Activated T-helper 2 cell treated with anti-CD3 and anti-CD28 coated beads, Interferon-gamma antibody, Interleukin-2, Interleukin-4, amounts not matched to agents 10 μg/mL and 5 μg/mL and 100 μg/mL, durations not matched to agents 14 hours and 24 hours and 36 hours (primary cell): Measurements from ENCODE around the gene ARL5B. TPM values are rescaled to one million over a fixed set of nuclear protein-coding genes. Genes with fewer than 3 reads are reported as not detected.

Experiments used
- DNase-seq: peaks from one replicate; pipeline ENCODE4 v3.0.0; 2021; ENCODE audit warnings: low spot score
- H3K27ac Mint-ChIP-seq: one replicate; pipeline ENCODE4 v1.8.0; 2021; ENCODE audit warnings: mixed read lengths
- H3K27me3 Mint-ChIP-seq: one replicate; pipeline ENCODE4 v1.8.0; 2021; ENCODE audit warnings: low read depth, mixed read lengths
- H3K36me3 Mint-ChIP-seq: one replicate; pipeline ENCODE4 v1.8.0; 2021; ENCODE audit warnings: low read depth, mixed read lengths
- H3K4me1 Mint-ChIP-seq: one replicate; pipeline ENCODE4 v1.8.0; 2021; ENCODE audit warnings: low read depth, mixed read lengths
- H3K4me3 Mint-ChIP-seq: one replicate; pipeline ENCODE4 v1.8.0; 2021; ENCODE audit warnings: low read depth, mild to moderate bottlenecking, moderate library complexity, mixed read lengths
- H3K9me3 Mint-ChIP-seq: one replicate; pipeline ENCODE4 v1.8.0; 2021; ENCODE audit warnings: mixed read lengths
- intact Hi-C: fragments of 100-400 bp; cut with micrococcal nuclease; formaldehyde crosslinking; loops from one replicate; pipeline ENCODE4 v1.15.1; 2023
- total RNA-seq: library from RNA; stranded (reverse); gene quantifications from 2 replicates; pipeline ENCODE4 v1.2.3, GENCODE V29; 2022

Gene ARL5B
- total RNA-seq, 1 donor from 2014 or later = 26.4 TPM

- no peak overlapping the region for H3K4me3 Mint-ChIP-seq
- peaks cover 11% of the 10 kb centered on the region for H3K36me3 Mint-ChIP-seq
- peaks cover 25% of the 10 kb centered on the region for H3K4me1 Mint-ChIP-seq
- intact Hi-C loops = loop anchor here (10.0 kb wide), 1 partner anchor 1128 kb away; the partner anchor contains the start of gene PLXDC2
- DNase-seq = no peak
- H3K27ac Mint-ChIP-seq = no peak overlapping the region
- peaks cover 7% of the 10 kb centered on the region for H3K27me3 Mint-ChIP-seq
- H3K9me3 Mint-ChIP-seq = no peaks in the 10 kb centered on the region
Observed at GRCh38 chr10:18687195-18687594, 28.0 kb downstream of the ARL5B start.

- H3K27ac Mint-ChIP-seq = no peak overlapping the region
- DNase-seq = no peak
- no peaks in the 10 kb centered on the region for H3K9me3 Mint-ChIP-seq
- H3K27me3 Mint-ChIP-seq = peaks cover 7% of the 10 kb centered on the region
- peaks cover 22% of the 10 kb centered on the region for H3K4me1 Mint-ChIP-seq
- intact Hi-C loops = loop anchor here (10.0 kb wide), 1 partner anchor 1127 kb away; the partner anchor contains the start of gene PLXDC2
- H3K4me3 Mint-ChIP-seq = no peak overlapping the region
- peaks cover 6% of the 10 kb centered on the region for H3K36me3 Mint-ChIP-seq
Observed at GRCh38 chr10:18687706-18688105, 28.5 kb downstream of the ARL5B start.

GRCh38 chr10:18689498-18689897 lies 30.3 kb downstream of the ARL5B start:
- H3K4me3 Mint-ChIP-seq = no peak overlapping the region
- H3K27ac Mint-ChIP-seq = no peak overlapping the region
- intact Hi-C loops = loop anchor here (10.0 kb wide), 1 partner anchor 1125 kb away; the partner anchor contains the start of gene PLXDC2

GRCh38 chr10:18690541-18690940 lies 31.3 kb downstream of the ARL5B start:
- Mint-ChIP-seq H3K4me1 (no peaks in the 10 kb centered on the region), H3K36me3 (no peaks in the 10 kb centered on the region), H3K27ac (no peak overlapping the region), H3K4me3 (no peak overlapping the region), H3K9me3 (no peaks in the 10 kb centered on the region), H3K27me3 (peaks cover 7% of the 10 kb centered on the region)
- intact Hi-C loops = no loop called here
- DNase-seq = no peak

More at GRCh38 chr10:18689498-18689897, 30.3 kb downstream of the ARL5B start:
- no peaks in the 10 kb centered on the region for H3K36me3 Mint-ChIP-seq
- peaks cover 8% of the 10 kb centered on the region for H3K4me1 Mint-ChIP-seq
- peaks cover 7% of the 10 kb centered on the region for H3K27me3 Mint-ChIP-seq
- DNase-seq = no peak
- H3K9me3 Mint-ChIP-seq = no peaks in the 10 kb centered on the region

GRCh38 chr10:18699849-18700840 lies 40.9 kb downstream of the ARL5B start:
- peaks cover 7% of the 10 kb centered on the region for H3K4me1 Mint-ChIP-seq
- H3K36me3 Mint-ChIP-seq = no peaks in the 10 kb centered on the region
- DNase-seq = no peak
- H3K27me3 Mint-ChIP-seq = no peaks in the 10 kb centered on the region
- H3K4me3 Mint-ChIP-seq = no peak overlapping the region
- no peak overlapping the region for H3K27ac Mint-ChIP-seq
- intact Hi-C loops = no loop called here
- H3K9me3 Mint-ChIP-seq = no peaks in the 10 kb centered on the region

GRCh38 chr10:18703521-18703920 lies 44.3 kb downstream of the ARL5B start:
- Mint-ChIP-seq H3K36me3 (no peaks in the 10 kb centered on the region), H3K27me3 (no peaks in the 10 kb centered on the region), H3K4me3 (no peak overlapping the region), H3K4me1 (peaks cover 7% of the 10 kb centered on the region), H3K27ac (no peak overlapping the region), H3K9me3 (no peaks in the 10 kb centered on the region)
- DNase-seq = no peak
- intact Hi-C loops = no loop called here

GRCh38 chr10:18710201-18710653 lies 51.0 kb downstream of the ARL5B start:
- DNase-seq = no peak
- H3K4me1 Mint-ChIP-seq = no peaks in the 10 kb centered on the region
- no peaks in the 10 kb centered on the region for H3K9me3 Mint-ChIP-seq
- H3K4me3 Mint-ChIP-seq = no peak overlapping the region
- no peaks in the 10 kb centered on the region for H3K36me3 Mint-ChIP-seq
- H3K27ac Mint-ChIP-seq = no peak overlapping the region
- no peaks in the 10 kb centered on the region for H3K27me3 Mint-ChIP-seq
- intact Hi-C loops = no loop called here

- no peaks in the 10 kb centered on the region for H3K4me1 Mint-ChIP-seq
- intact Hi-C loops = no loop called here
- no peaks in the 10 kb centered on the region for H3K27me3 Mint-ChIP-seq
- H3K4me3 Mint-ChIP-seq = no peak overlapping the region
- H3K9me3 Mint-ChIP-seq = no peaks in the 10 kb centered on the region
- H3K36me3 Mint-ChIP-seq = no peaks in the 10 kb centered on the region
- H3K27ac Mint-ChIP-seq = no peak overlapping the region
- DNase-seq = no peak
Observed at GRCh38 chr10:18713077-18713476, 53.8 kb downstream of the ARL5B start.

GRCh38 chr10:18718991-18719390 lies 59.8 kb downstream of the ARL5B start:
- H3K27ac Mint-ChIP-seq = no peak overlapping the region
- DNase-seq = no peak
- no peaks in the 10 kb centered on the region for H3K9me3 Mint-ChIP-seq
- H3K4me1 Mint-ChIP-seq = no peaks in the 10 kb centered on the region
- H3K4me3 Mint-ChIP-seq = no peak overlapping the region
- intact Hi-C loops = no loop called here
- no peaks in the 10 kb centered on the region for H3K27me3 Mint-ChIP-seq
- H3K36me3 Mint-ChIP-seq = no peaks in the 10 kb centered on the region

- Mint-ChIP-seq H3K36me3 (no peaks in the 10 kb centered on the region), H3K9me3 (no peaks in the 10 kb centered on the region), H3K4me1 (no peaks in the 10 kb centered on the region)
Observed at GRCh38 chr10:18719811-18720210, 60.6 kb downstream of the ARL5B start.

GRCh38 chr10:18721067-18721466 lies 61.8 kb downstream of the ARL5B start:
- DNase-seq = no peak
- intact Hi-C loops = no loop called here
- no peaks in the 10 kb centered on the region for H3K9me3 Mint-ChIP-seq
- H3K4me3 Mint-ChIP-seq = no peak overlapping the region
- no peak overlapping the region for H3K27ac Mint-ChIP-seq
- no peaks in the 10 kb centered on the region for H3K36me3 Mint-ChIP-seq
- H3K27me3 Mint-ChIP-seq = no peaks in the 10 kb centered on the region
- H3K4me1 Mint-ChIP-seq = no peaks in the 10 kb centered on the region

More at GRCh38 chr10:18719811-18720210, 60.6 kb downstream of the ARL5B start:
- intact Hi-C loops = no loop called here
- Mint-ChIP-seq H3K27me3 (no peaks in the 10 kb centered on the region), H3K27ac (no peak overlapping the region), H3K4me3 (no peak overlapping the region)
- no peak for DNase-seq

- H3K4me3 Mint-ChIP-seq = no peak overlapping the region
- H3K4me1 Mint-ChIP-seq = no peaks in the 10 kb centered on the region
- no peaks in the 10 kb centered on the region for H3K9me3 Mint-ChIP-seq
- H3K27me3 Mint-ChIP-seq = no peaks in the 10 kb centered on the region
- intact Hi-C loops = no loop called here
- no peak overlapping the region for H3K27ac Mint-ChIP-seq
- H3K36me3 Mint-ChIP-seq = no peaks in the 10 kb centered on the region
- DNase-seq = no peak
Observed at GRCh38 chr10:18723801-18724200, 64.6 kb downstream of the ARL5B start.
